H1 (cell line): ENCODE data around the gene CD200. TPM values are rescaled to one million over a fixed set of nuclear protein-coding genes. Genes with fewer than 3 reads are reported as not detected.

Experiments
- CTCF ChIA-PET: fragments of 300-600 bp; sonication (Branson Sonifier 250); formaldehyde crosslinking; loops from one replicate; lab custom pipeline; 2021; ENCODE audit not compliant: partially characterized antibody; lab: Charles Lee
- POLR2A ChIA-PET: fragments of 300-600 bp; sonication (Branson Sonifier 250); formaldehyde crosslinking; loops from one replicate; lab custom pipeline; 2021; ENCODE audit warnings: inconsistent platforms; ENCODE audit not compliant: partially characterized antibody; lab: Charles Lee
- DNase-seq, 2 experiments: peaks; one replicate each; pipeline versions ENCODE4 v3.0.0 to v3.0.0-alpha.2; 2010 to 2022; ENCODE audit warnings: low spot score in 2 of 2, low read depth in 1 of 2, mixed read lengths in 1 of 2
- FAIRE-seq: peaks from 2 replicates; lab custom pipeline; 2011; peaks lifted over from hg19 to GRCh38; lab: Jason Lieb, UNC
- H2AFZ ChIP-seq: 2 replicates; pipeline ENCODE4 v1.8.1; 2012; ENCODE audit warnings: low read length, inconsistent platforms
- H2AK5ac ChIP-seq: 2 replicates; pipeline ENCODE4 v1.6.1; 2013; ENCODE audit warnings: low read depth, low read length
- H2BK120ac ChIP-seq: replicated peaks from 2 replicates; pipeline ENCODE3; 2013; ENCODE audit warnings: low read depth, low read length, inconsistent platforms
- H2BK12ac ChIP-seq: 2 replicates; pipeline ENCODE4 v1.6.1; 2013; ENCODE audit warnings: low read depth, low read length
- H2BK15ac ChIP-seq: 2 replicates; pipeline ENCODE4 v1.6.1; 2013; ENCODE audit warnings: low read length
- H2BK20ac ChIP-seq: 2 replicates; pipeline ENCODE4 v1.6.1; 2013; ENCODE audit warnings: low read length
- H2BK5ac ChIP-seq: 2 replicates; pipeline ENCODE4 v1.6.1; 2013; ENCODE audit warnings: low read depth, low read length
- H3K14ac ChIP-seq: 2 replicates; pipeline ENCODE4 v1.6.1; 2013; ENCODE audit warnings: inconsistent platforms; ENCODE audit not compliant: insufficient read length
- H3K18ac ChIP-seq: 2 replicates; pipeline ENCODE4 v1.6.1; 2013; ENCODE audit warnings: low read length; ENCODE audit errors: extremely low read depth
- H3K23ac ChIP-seq: 2 replicates; pipeline ENCODE4 v1.6.1; 2013; ENCODE audit warnings: inconsistent platforms; ENCODE audit not compliant: insufficient read length
- H3K23me2 ChIP-seq: 2 replicates; pipeline ENCODE4 v1.6.1; 2013; ENCODE audit warnings: low read depth, low read length
- H3K27ac ChIP-seq: 2 replicates; pipeline ENCODE4 v1.6.1; 2011; ENCODE audit warnings: low read depth, low read length, inconsistent platforms
- H3K27me3 ChIP-seq, 4 experiments: replicated peaks in 1 of 4; 1 replicate in 1 of 4; 2 replicates in 3 of 4; pipeline versions ENCODE4 v1.6.1 to v1.8.1; 2011 to 2013; ENCODE audit warnings: low read length in 3 of 4, mild to moderate bottlenecking in 3 of 4, inconsistent platforms in 2 of 4, mixed read lengths in 2 of 4, moderate library complexity in 1 of 4; ENCODE audit not compliant: control insufficient read depth in 3 of 4, insufficient read depth in 3 of 4; ENCODE audit errors: extremely low read depth in 1 of 4
- H3K36me3 ChIP-seq, 4 experiments: 2 replicates each; pipeline versions ENCODE4 v1.6.1 to v1.8.1; 2011 to 2013; ENCODE audit warnings: mild to moderate bottlenecking in 4 of 4, low read length in 3 of 4, moderate library complexity in 2 of 4, control low read depth in 1 of 4, inconsistent platforms in 1 of 4; ENCODE audit not compliant: insufficient read depth in 4 of 4, control insufficient read depth in 2 of 4
- H3K4ac ChIP-seq: replicated peaks from 2 replicates; pipeline ENCODE3; 2013; ENCODE audit warnings: low read length, low read depth, mixed read lengths, inconsistent platforms; ENCODE audit not compliant: insufficient read length
- H3K4me1 ChIP-seq, 4 experiments: replicated peaks in 1 of 4; 1 replicate in 1 of 4; 2 replicates in 3 of 4; pipeline versions ENCODE4 v1.6.1 to v1.8.1; 2011 to 2013; ENCODE audit warnings: low read length in 3 of 4, inconsistent platforms in 2 of 4, mixed read lengths in 1 of 4; ENCODE audit not compliant: insufficient read depth in 4 of 4, control insufficient read depth in 3 of 4
- H3K4me2 ChIP-seq, 2 experiments: 2 replicates each; pipeline versions ENCODE4 v1.6.1 to v1.8.1; 2011 to 2013; ENCODE audit warnings: low read depth in 2 of 2, low read length in 2 of 2, control low read depth in 1 of 2, inconsistent platforms in 1 of 2, mild to moderate bottlenecking in 1 of 2; ENCODE audit not compliant: insufficient read depth in 1 of 2
- H3K4me3 ChIP-seq, 4 experiments: fragments of 200-600, 300-600 bp in 1 of 4; sonication (generic), shearing (Covaris generic), sonication (Bioruptor Twin) in 1 of 4; 2 replicates each; pipeline versions ENCODE4 v1.5.1 to v1.8.1; 2011 to 2016; ENCODE audit warnings: low read length in 4 of 4, low read depth in 3 of 4, control low read depth in 2 of 4, inconsistent platforms in 2 of 4, mild to moderate bottlenecking in 2 of 4, mixed read lengths in 1 of 4, moderate library complexity in 1 of 4; ENCODE audit not compliant: insufficient read depth in 2 of 4; ENCODE audit errors: extremely low read depth in 1 of 4
- H3K56ac ChIP-seq: replicated peaks from 2 replicates; pipeline ENCODE3; 2013; ENCODE audit warnings: low read depth, mild to moderate bottlenecking, mixed read lengths, low read length, inconsistent platforms; ENCODE audit not compliant: insufficient read length
- H3K79me1 ChIP-seq: 2 replicates; pipeline ENCODE4 v1.6.1; 2013; ENCODE audit warnings: low read depth, low read length, control low read depth
- H3K79me2 ChIP-seq, 2 experiments: 2 replicates each; pipeline versions ENCODE4 v1.6.1 to v1.8.1; 2012 to 2013; ENCODE audit warnings: low read length in 2 of 2, mild to moderate bottlenecking in 2 of 2, inconsistent platforms in 1 of 2; ENCODE audit not compliant: insufficient read depth in 2 of 2, control insufficient read depth in 1 of 2
- H3K9ac ChIP-seq, 4 experiments: replicated peaks in 1 of 4; 1 replicate in 1 of 4; 2 replicates in 3 of 4; pipeline versions ENCODE4 v1.6.1 to v1.8.1; 2011 to 2013; ENCODE audit warnings: low read depth in 3 of 4, low read length in 3 of 4, control low read depth in 2 of 4, mild to moderate bottlenecking in 2 of 4, moderate library complexity in 2 of 4, inconsistent platforms in 1 of 4; ENCODE audit errors: extremely low read depth in 1 of 4
- H3K9me3 ChIP-seq, 2 experiments: 2 replicates each; pipeline versions ENCODE4 v1.6.1 to v1.8.1; 2012 to 2013; ENCODE audit warnings: mild to moderate bottlenecking in 2 of 2, moderate library complexity in 2 of 2, control low read depth in 1 of 2, inconsistent platforms in 1 of 2, low read depth in 1 of 2, low read length in 1 of 2, mixed read lengths in 1 of 2; ENCODE audit not compliant: insufficient read depth in 2 of 2
- H4K20me1 ChIP-seq, 2 experiments: replicated peaks in 1 of 2; 2 replicates each; pipeline versions ENCODE3 to v1.8.1; 2011 to 2013; ENCODE audit warnings: inconsistent platforms in 2 of 2, low read length in 2 of 2, mild to moderate bottlenecking in 1 of 2; ENCODE audit not compliant: insufficient read depth in 2 of 2, control insufficient read depth in 1 of 2
- H4K5ac ChIP-seq: 2 replicates; pipeline ENCODE4 v1.6.1; 2013; ENCODE audit warnings: low read length, low read depth, mixed read lengths, inconsistent platforms; ENCODE audit not compliant: insufficient read length
- H4K8ac ChIP-seq: 2 replicates; pipeline ENCODE4 v1.8.0; 2013; ENCODE audit warnings: mild to moderate bottlenecking, moderate library complexity, low read length, inconsistent platforms; ENCODE audit not compliant: insufficient read depth; ENCODE audit errors: extremely low read depth
- H4K91ac ChIP-seq: replicated peaks from 2 replicates; pipeline ENCODE3; 2013; ENCODE audit warnings: low read length, mixed read lengths, inconsistent platforms; ENCODE audit not compliant: insufficient read length
- RFX5 ChIP-seq: IDR thresholded peaks from 2 replicates; pipeline ENCODE4 v1.6.1; 2011; ENCODE audit warnings: low read depth, low read length, improper control_type of control experiment, borderline replicate concordance
- WGBS, 2 experiments: shearing (Covaris generic) in 1 of 2; methylation state at CpG; one replicate each; pipeline versions ENCODE4 v1.1.6 to v1.1.7; 2013 to 2015; ENCODE audit warnings: low lambda C conversion rate in 2 of 2, mixed read lengths in 2 of 2, inconsistent platforms in 1 of 2, low coverage in 1 of 2, missing lambda C conversion rate in 1 of 2; ENCODE audit not compliant: insufficient replicate concordance in 2 of 2, insufficient coverage in 1 of 2, insufficient read length in 1 of 2; ENCODE audit errors: extremely low coverage in 1 of 2, missing lambda C conversion rate in 1 of 2; 5-methylcytosine and 5-hydroxymethylcytosine counted together
- polyA plus RNA-seq, 7 experiments: library from polyadenylated mRNA; depleted of rRNA in 3 of 7; stranded (reverse) in 5 of 7; unstranded in 2 of 7; fragments of >200 nt in 5 of 7; fragments of 200-250 nt in 2 of 7; gene quantifications; 1 replicate in 5 of 7; 2 replicates in 1 of 7; 4 replicates in 1 of 7; pipeline versions ENCODE4 v1.2.1 to v1.2.3, GENCODE V29; 2011 to 2013; ENCODE audit warnings: missing spikeins in 2 of 7, mixed read lengths in 2 of 7
- total RNA-seq: library from RNA; stranded (reverse); fragmentation: NEBNext Ultra II Directional; extraction: Animal tissue kit (Norgen Biotek cat#: 25700); gene quantifications from 2 replicates; pipeline ENCODE4 v1.2.1, GENCODE V29; 2021

CD200 gene
- total and polyA plus RNA-seq, 2 of the 8 experiments (the other 6 are each of a cell fraction or from before 2014, with no cell fraction given): 45.8 to 50.2 TPM

DNA sequence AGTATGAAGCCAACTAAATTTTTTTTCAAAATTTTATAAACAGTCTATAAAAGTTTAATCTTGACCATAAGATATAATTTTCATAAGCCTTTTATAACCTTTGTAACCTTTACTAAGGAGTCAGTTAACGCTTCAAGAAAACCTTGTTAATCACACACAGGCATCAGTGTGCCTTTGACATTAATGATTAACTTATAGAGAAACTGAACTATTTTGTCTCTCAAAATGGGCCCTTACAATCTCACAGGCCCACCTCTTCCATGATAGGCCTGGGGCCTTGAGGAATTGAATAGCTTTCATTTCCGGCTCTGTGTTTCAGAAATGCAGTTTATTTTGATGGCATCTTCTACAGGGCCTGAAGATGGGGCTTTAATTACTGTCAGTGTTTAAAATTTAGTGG is 70.1 kb downstream of the CD200 start:
- H3K14ac ChIP-seq: no peak overlapping the region
- no peaks in the 10 kb centered on the region for H3K9me3 ChIP-seq
- H3K4me1 ChIP-seq: peaks cover 2 to 31% (median 16%) of the 10 kb centered on the region in 4 experiments; a peak in 6 of 7 replicates
- no peak overlapping the region; the same call in 1 of the 2 replicates for H2BK5ac ChIP-seq
- H3K23me2 ChIP-seq: no peaks in the 10 kb centered on the region
- H2BK12ac ChIP-seq: no peak overlapping the region
- peak overlapping the region; percentile 62; the same call in 1 of the 2 replicates for H3K18ac ChIP-seq
- ChIA-PET CTCF (interaction anchor here (1.2 to 3.1 kb wide), 3 partner anchors 13 to 109 kb away, joined by 3 to 10 read pairs (median 4); partner anchors contain the start of gene SLC9C1), POLR2A (interaction anchor here (0.6 to 3.8 kb wide), 4 partner anchors 12 to 95 kb away, joined by 4 to 15 read pairs (median 8); no protein-coding TSS in a partner anchor)
- no peak overlapping the region for H2AK5ac ChIP-seq
- no peak overlapping the region for H3K4me3 ChIP-seq
- H2BK120ac ChIP-seq: no peak overlapping the region
- H2BK15ac ChIP-seq: no peak overlapping the region
- H3K4me2 ChIP-seq: no peak overlapping the region
- H4K20me1 ChIP-seq: no peaks in the 10 kb centered on the region
- H3K27ac ChIP-seq: no peak overlapping the region
- H4K8ac ChIP-seq: no peak overlapping the region
- 88% methylated on average over 2 of the region's 2 CpGs; no CpG with 5 or more reads in 1 of the 2 experiments for WGBS, 2 experiments
- H4K91ac ChIP-seq: no peak overlapping the region
- no peak for FAIRE-seq
- H3K36me3 ChIP-seq: no peaks in the 10 kb centered on the region
- no peak overlapping the region for H3K23ac ChIP-seq
- H3K4ac ChIP-seq: no peak overlapping the region
- DNase-seq: no peak
- no peak overlapping the region for H3K56ac ChIP-seq
- no peak overlapping the region for H2AFZ ChIP-seq
- no peak overlapping the region for H3K9ac ChIP-seq
- H2BK20ac ChIP-seq: 0 out of 2 replicates have a peak overlapping the region, but pooled peaks have one; percentile 21
- no peaks in the 10 kb centered on the region for H3K79me2 ChIP-seq
- no peak for TF ChIP-seq RFX5
- no peaks in the 10 kb centered on the region for H3K79me1 ChIP-seq
- H4K5ac ChIP-seq: peak overlapping the region; percentile 21
- no peaks in the 10 kb centered on the region for H3K27me3 ChIP-seq
